HepG2 (cell line): ENCODE results near the gene NEGR1. TPM values are rescaled to one million over a fixed set of nuclear protein-coding genes. Genes with fewer than 3 reads are reported as not detected.

Source experiments
- ATAC-seq: fragments of 200-7000 bp; cut with Tn5 transposase; 3 replicates; pipeline ENCODE4 v1.9.1; 2020; ENCODE audit warnings: mild to moderate bottlenecking, moderate library complexity
- BruUV-seq: library from RNA; stranded (reverse); fragments of 400-500 nt; replicated peaks from 2 replicates; lab custom pipeline; 2021; lab: Mats Ljungman, UMichigan
- CTCF ChIA-PET: fragments of 300-600 bp; formaldehyde crosslinking; extraction: SDS; loops from one replicate; lab custom pipeline; 2021; ENCODE audit warnings: low total read pairs, inconsistent platforms, low intra/inter-chr PET ratio; lab: Yijun Ruan, JAX
- POLR2A ChIA-PET: fragments of 350-600 bp; sonication (Branson Sonifier 250); formaldehyde crosslinking; loops from one replicate; lab custom pipeline; 2020; ENCODE audit warnings: antibody characterized with exemption, inconsistent platforms; lab: Yijun Ruan, JAX
- DNase-seq: peaks from one replicate; pipeline ENCODE4 v3.0.0-alpha.2; 2015; ENCODE audit warnings: low spot score
- FAIRE-seq: peaks from 3 replicates; lab custom pipeline; 2011; peaks lifted over from hg19 to GRCh38; lab: Jason Lieb, UNC
- H2AFZ ChIP-seq: one replicate; pipeline ENCODE4 v1.6.1; 2011; ENCODE audit warnings: low read length, inconsistent platforms
- H3K27ac ChIP-seq: fragments of 300-600 bp; 3 replicates; pipeline ENCODE4 v1.8.0; 2011; ENCODE audit warnings: mixed run types, mild to moderate bottlenecking, mixed read lengths, low read length, inconsistent platforms; ENCODE audit not compliant: insufficient read depth; ENCODE audit errors: extremely low read length
- H3K27me3 ChIP-seq, 2 experiments: fragments of 200-600 bp in 1 of 2; 2 replicates in 1 of 2; 3 replicates in 1 of 2; pipeline versions ENCODE4 v1.6.0 to v1.8.0; 2011; ENCODE audit warnings: low read length in 2 of 2, mild to moderate bottlenecking in 2 of 2, moderate library complexity in 2 of 2, inconsistent platforms in 1 of 2; ENCODE audit not compliant: insufficient read depth in 2 of 2, control insufficient read depth in 1 of 2
- H3K36me3 ChIP-seq, 2 experiments: fragments of 200-600 bp in 1 of 2; replicated peaks in 1 of 2; 2 replicates in 1 of 2; 3 replicates in 1 of 2; pipeline versions ENCODE4 v1.5.1 to v1.8.0; 2011; ENCODE audit warnings: low read length in 2 of 2, inconsistent platforms in 1 of 2; ENCODE audit not compliant: insufficient read depth in 2 of 2, control insufficient read depth in 1 of 2
- H3K4me1 ChIP-seq: 2 replicates; pipeline ENCODE4 v1.5.1; 2012; ENCODE audit warnings: low read length, inconsistent platforms; ENCODE audit not compliant: insufficient read depth
- H3K4me2 ChIP-seq: 2 replicates; pipeline ENCODE4 v1.6.0; 2011; ENCODE audit warnings: low read depth, low read length, inconsistent platforms
- H3K4me3 ChIP-seq, 3 experiments: fragments of 200-600 bp in 1 of 3; sonication (generic), shearing (Covaris generic) in 1 of 3; replicated peaks in 1 of 3; 2 replicates each; pipeline ENCODE4 v1.5.1; 2011 to 2016; ENCODE audit warnings: low read length in 3 of 3, inconsistent platforms in 2 of 3, low read depth in 2 of 3, mild to moderate bottlenecking in 2 of 3, control low read depth in 1 of 3, mixed read lengths in 1 of 3; ENCODE audit not compliant: insufficient read depth in 1 of 3
- H3K79me2 ChIP-seq: one replicate; pipeline ENCODE4 v1.6.1; 2011; ENCODE audit warnings: low read length, inconsistent platforms; ENCODE audit not compliant: insufficient read depth
- H3K9ac ChIP-seq: 2 replicates; pipeline ENCODE4 v1.6.0; 2011; ENCODE audit warnings: mild to moderate bottlenecking, low read depth, low read length, inconsistent platforms; ENCODE audit not compliant: insufficient read depth
- H3K9me3 ChIP-seq: 2 replicates; pipeline ENCODE4 v1.5.1; 2012; ENCODE audit warnings: mild to moderate bottlenecking, low read length
- H4K20me1 ChIP-seq: 2 replicates; pipeline ENCODE4 v1.6.0; 2011; ENCODE audit warnings: inconsistent platforms, mild to moderate bottlenecking, low read length, moderate library complexity; ENCODE audit not compliant: insufficient read depth
- CEBPB ChIP-seq: IDR thresholded peaks from 2 replicates; pipeline ENCODE4 v1.6.1; 2011; ENCODE audit warnings: low read depth, low read length, improper control_type of control experiment, borderline replicate concordance
- FOSL2 ChIP-seq: sonication (generic); formaldehyde crosslinking; IDR thresholded peaks from 2 replicates; pipeline ENCODE4 v1.4.0; 2020; ENCODE audit warnings: missing genetic modification reagents
- HNF1A ChIP-seq, 2 experiments: sonication (generic) in 1 of 2; formaldehyde crosslinking in 1 of 2; IDR thresholded peaks; 2 replicates each; pipeline versions ENCODE4 v1.4.0 to v1.6.1; 2016 to 2020; ENCODE audit warnings: borderline replicate concordance in 1 of 2, low read depth in 1 of 2, mild to moderate bottlenecking in 1 of 2, missing genetic modification reagents in 1 of 2
- ZFX ChIP-seq: sonication (generic); formaldehyde crosslinking; IDR thresholded peaks from 2 replicates; pipeline ENCODE4 v1.4.0; 2020; ENCODE audit warnings: mild to moderate bottlenecking, low read depth, missing genetic modification reagents, moderate library complexity
- ZNF10 ChIP-seq: sonication (generic); formaldehyde crosslinking; IDR thresholded peaks from 2 replicates; pipeline ENCODE4 v1.4.0; 2020; ENCODE audit warnings: mild to moderate bottlenecking, low read depth, missing genetic modification reagents, borderline replicate concordance
- ZNF17 ChIP-seq: sonication (generic); formaldehyde crosslinking; IDR thresholded peaks from 2 replicates; pipeline ENCODE4 v1.5.0; 2020; ENCODE audit warnings: mild to moderate bottlenecking, missing genetic modification reagents
- ZNF501 ChIP-seq: sonication (generic); formaldehyde crosslinking; IDR thresholded peaks from 2 replicates; pipeline ENCODE4 v1.5.1; 2020; ENCODE audit warnings: mild to moderate bottlenecking, moderate library complexity, missing genetic modification reagents
- ZNF550 ChIP-seq: sonication (generic); formaldehyde crosslinking; IDR thresholded peaks from 2 replicates; pipeline ENCODE4 v1.4.0; 2020; ENCODE audit warnings: mild to moderate bottlenecking, missing genetic modification reagents, borderline replicate concordance
- ZNF614 ChIP-seq: IDR thresholded peaks from 2 replicates; pipeline ENCODE4 v1.6.1; 2018; ENCODE audit warnings: missing biosample characterization, missing genetic modification reagents, inconsistent platforms, borderline replicate concordance
- ZNF674 ChIP-seq: sonication (generic); formaldehyde crosslinking; IDR thresholded peaks from 2 replicates; pipeline ENCODE4 v1.5.0; 2020; ENCODE audit warnings: low read depth, mild to moderate bottlenecking, missing genetic modification reagents
- ZNF770 ChIP-seq: sonication (generic); formaldehyde crosslinking; IDR thresholded peaks from 2 replicates; pipeline ENCODE4 v1.5.0; 2020; ENCODE audit warnings: mild to moderate bottlenecking, missing genetic modification reagents
- ZNF839 ChIP-seq: sonication (generic); formaldehyde crosslinking; IDR thresholded peaks from 2 replicates; pipeline ENCODE4 v1.4.0; 2020; ENCODE audit warnings: missing genetic modification reagents, mild to moderate bottlenecking, borderline replicate concordance
- ZSCAN31 ChIP-seq: sonication (generic); formaldehyde crosslinking; IDR thresholded peaks from 2 replicates; pipeline ENCODE4 v1.5.0; 2020; ENCODE audit warnings: low read depth, mild to moderate bottlenecking, missing genetic modification reagents
- WGBS: methylation state at CpG from one replicate; pipeline ENCODE4 v1.1.6; 2017; ENCODE audit warnings: low lambda C conversion rate; 5-methylcytosine and 5-hydroxymethylcytosine counted together
- in situ Hi-C: cut with HindIII; loops from 2 replicates; pipeline ENCODE4 v1.10.0; 2017; ENCODE audit warnings: low pct_unique_long_range_greater_than_20kb; ENCODE audit not compliant: extremely low pct_ligation_motif_present
- intact Hi-C: fragments of 100-400 bp; cut with micrococcal nuclease; formaldehyde crosslinking; loops from one replicate; pipeline ENCODE4 v1.10.0; 2022; ENCODE audit not compliant: unreplicated experiment
- polyA plus RNA-seq, 8 experiments: library from polyadenylated mRNA; depleted of rRNA in 3 of 8; stranded (reverse) in 7 of 8; unstranded in 1 of 8; fragments of >200 nt; fragmentation: Illumina TruSeq in 4 of 8; extraction: Trizol in 4 of 8; gene quantifications; 2 replicates each; pipeline versions ENCODE4 v1.2.1 to v1.2.3, GENCODE V29; 2011 to 2016; ENCODE audit warnings: low read depth in 4 of 8, missing spikeins in 1 of 8, mixed read lengths in 1 of 8; ENCODE audit not compliant: insufficient read depth in 1 of 8
- total RNA-seq, 5 experiments: library from RNA; depleted of rRNA; stranded (reverse); fragments of >200 nt; fragmentation: Illumina TruSeq; extraction: Trizol; gene quantifications; 2 replicates each; pipeline ENCODE4 v1.2.3, GENCODE V29; 2016; ENCODE audit warnings: low read depth in 1 of 5

NEGR1 gene
- total and polyA plus RNA-seq, 2 of the 13 experiments (the other 11 are each of a cell fraction or from before 2014, with no cell fraction given), result not detected

- no peak for TF ChIP-seq ZNF770
- TF ChIP-seq CEBPB, result no peak
- TF ChIP-seq, all 625 proteins: peak for 0
- in situ Hi-C loops, result no loop called here
- no peak overlapping the region for H3K9ac ChIP-seq
- intact Hi-C loops, result no loop called here
- H2AFZ ChIP-seq, result no peak overlapping the region
- CTCF ChIA-PET, result no interaction called here
- no peaks in the 10 kb centered on the region for H3K36me3 ChIP-seq
- 25% methylated on average over 2 of the region's 2 CpGs for WGBS
- H4K20me1 ChIP-seq, result no peaks in the 10 kb centered on the region
- no peak overlapping the region for H3K27ac ChIP-seq
- no peak overlapping the region for H3K4me2 ChIP-seq
- POLR2A ChIA-PET, result no interaction called here
- ATAC-seq (no peak), FAIRE-seq (no peak), DNase-seq (no peak)
- H3K27me3 ChIP-seq, result no peaks in the 10 kb centered on the region
- no TSS peak for BruUV-seq
- H3K4me1 ChIP-seq, result no peaks in the 10 kb centered on the region
- H3K4me3 ChIP-seq, result no peak overlapping the region
- H3K79me2 ChIP-seq, result no peaks in the 10 kb centered on the region
- no peaks in the 10 kb centered on the region for H3K9me3 ChIP-seq
Measured at GRCh38 chr1:72178266-72178665, 104.1 kb downstream of the NEGR1 start.

GRCh38 chr1:72177711-72178110 lies 104.6 kb downstream of the NEGR1 start:
- Histone ChIP-seq H3K9me3 (no peaks in the 10 kb centered on the region), H3K4me3 (no peak overlapping the region), H3K27ac (no peak overlapping the region), H4K20me1 (no peaks in the 10 kb centered on the region), H2AFZ (no peak overlapping the region), H3K27me3 (no peaks in the 10 kb centered on the region), H3K36me3 (no peaks in the 10 kb centered on the region), H3K4me2 (no peak overlapping the region), H3K9ac (no peak overlapping the region), H3K79me2 (no peaks in the 10 kb centered on the region), H3K4me1 (no peaks in the 10 kb centered on the region)
- WGBS, result 2% methylated on average over 1 of the region's 1 CpG
- no peak for TF ChIP-seq ZNF550 (CRISPR knock-in tag)
- TF ChIP-seq ZNF17 (CRISPR knock-in tag), result no peak
- no peak for TF ChIP-seq ZNF501 (CRISPR knock-in tag)
- TF ChIP-seq HNF1A (IDR thresholded peaks at IDR 0.05; ENCODE audit: low read depth), result no peak
- TF ChIP-seq HNF1A (CRISPR knock-in tag; IDR thresholded peaks at IDR 0.05; ENCODE audit: borderline replicate concordance), result no peak
- TF ChIP-seq ZNF614 (CRISPR knock-in tag), result no peak
- TF ChIP-seq ZNF839 (CRISPR knock-in tag), result no peak
- TF ChIP-seq ZNF10 (CRISPR knock-in tag), result no peak
- no peak for TF ChIP-seq ZNF674 (CRISPR knock-in tag)
- TF ChIP-seq ZSCAN31 (CRISPR knock-in tag), result no peak
- TF ChIP-seq ZFX (CRISPR knock-in tag), result no peak
- no peak for TF ChIP-seq FOSL2
- no peak for FAIRE-seq
- POLR2A ChIA-PET, result no interaction called here
- intact Hi-C loops, result no loop called here
- in situ Hi-C loops, result no loop called here
- no peak for ATAC-seq
- CTCF ChIA-PET, result no interaction called here
- no peak for DNase-seq
- no TSS peak for BruUV-seq
